HG02763 (cell line): ENCODE measurements around the gene ATP2C1.
"Not testable (repeated sequence)": the region's sequence is repeated elsewhere in the genome, so short reads cannot be mapped to it uniquely, and the experiment has no call there.

ENCODE experiments used
- ATAC-seq: cut with Tn5 transposase; IDR thresholded peaks from one replicate; pipeline ENCODE4 v1.9.1; 2021; ENCODE audit warnings: mild to moderate bottlenecking, moderate library complexity; ENCODE audit not compliant: unreplicated experiment

The ATP2C1 gene

GRCh38 chr3:130935761-130936492 is 42.0 kb downstream of the ATP2C1 start:
- no peak for ATAC-seq

GRCh38 chr3:130939753-130940152 is 45.9 kb downstream of the ATP2C1 start:
- ATAC-seq: no peak

GRCh38 chr3:130941793-130942192 is 47.9 kb downstream of the ATP2C1 start:
- ATAC-seq: no peak

- no peak for ATAC-seq
Observed at GRCh38 chr3:130946882-130947281, 53.0 kb downstream of the ATP2C1 start.

- ATAC-seq: no peak
Observed at GRCh38 chr3:130948001-130948773, 54.3 kb downstream of the ATP2C1 start.

- no peak for ATAC-seq
Observed at GRCh38 chr3:130948929-130949328, 55.0 kb downstream of the ATP2C1 start.

GRCh38 chr3:130950124-130950523 is 56.2 kb downstream of the ATP2C1 start:
- ATAC-seq: no peak

GRCh38 chr3:130950641-130951040 is 56.8 kb downstream of the ATP2C1 start:
- ATAC-seq: no peak

- no peak for ATAC-seq
Observed at GRCh38 chr3:130955481-130955880, 61.6 kb downstream of the ATP2C1 start.

GRCh38 chr3:130956281-130956680 is 62.4 kb downstream of the ATP2C1 start:
- no peak for ATAC-seq

- ATAC-seq: no peak
Observed at GRCh38 chr3:130956721-130957120, 62.8 kb downstream of the ATP2C1 start.

- ATAC-seq: no peak
Observed at GRCh38 chr3:130960139-130960795, 66.4 kb downstream of the ATP2C1 start.

- no peak for ATAC-seq
Observed at GRCh38 chr3:130961458-130961857, 67.6 kb downstream of the ATP2C1 start.

GRCh38 chr3:130963444-130963843 is 69.6 kb downstream of the ATP2C1 start:
- no peak for ATAC-seq

- no peak for ATAC-seq
Observed at GRCh38 chr3:130963878-130964277, 70.0 kb downstream of the ATP2C1 start.

- no peak for ATAC-seq
Observed at GRCh38 chr3:130967281-130967680, 73.4 kb downstream of the ATP2C1 start.

- ATAC-seq: no peak
Observed at GRCh38 chr3:130968221-130968620, 74.3 kb downstream of the ATP2C1 start.

GRCh38 chr3:130969621-130970020 is 75.7 kb downstream of the ATP2C1 start:
- ATAC-seq: no peak

GRCh38 chr3:130971208-130971607 is 77.3 kb downstream of the ATP2C1 start:
- no peak for ATAC-seq

GRCh38 chr3:130972592-130972991 is 78.7 kb downstream of the ATP2C1 start:
- ATAC-seq: not testable (repeated sequence)

- ATAC-seq: no peak
Observed at GRCh38 chr3:130973406-130973805, 79.5 kb downstream of the ATP2C1 start.

GRCh38 chr3:130974201-130974600 is 80.3 kb downstream of the ATP2C1 start:
- ATAC-seq: no peak
